GM23338 (cell line): Measurements from ENCODE around the gene VWA7. TPM values are rescaled to one million over a fixed set of nuclear protein-coding genes. Genes with fewer than 3 reads are reported as not detected.
A peak's percentile ranks its signal among the peaks of the same experiment; 100 is the strongest.

ENCODE experiments used
- ATAC-seq: fragments of 200-7000 bp; cut with Tn5 transposase; 3 replicates; pipeline ENCODE4 v1.9.1; 2020
- DNase-seq: peaks from one replicate; pipeline ENCODE4 v3.0.0-alpha.2; 2015; ENCODE audit warnings: low spot score
- H2AFZ ChIP-seq: fragments of 200-600 bp; sonication (generic); 2 replicates; pipeline ENCODE4 v1.8.0; 2016; ENCODE audit warnings: antibody characterized with exemption, mild to moderate bottlenecking, moderate library complexity
- H3F3A ChIP-seq: fragments of 200-600 bp; sonication (generic); replicated peaks from 2 replicates; pipeline ENCODE4 v1.8.0; 2017; ENCODE audit warnings: antibody characterized with exemption, mixed run types, low read depth
- H3K27ac ChIP-seq: fragments of 200-600 bp; sonication (generic); 2 replicates; pipeline ENCODE4 v1.6.1; 2016; ENCODE audit warnings: low read depth
- H3K27me3 ChIP-seq: fragments of 200-600 bp; sonication (generic); 2 replicates; pipeline ENCODE4 v1.8.0; 2016; ENCODE audit warnings: mild to moderate bottlenecking, mixed run types, moderate library complexity; ENCODE audit not compliant: insufficient read depth
- H3K36me3 ChIP-seq: fragments of 200-600 bp; sonication (generic); 2 replicates; pipeline ENCODE4 v1.8.0; 2016; ENCODE audit warnings: mild to moderate bottlenecking; ENCODE audit not compliant: insufficient read depth
- H3K4me1 ChIP-seq: fragments of 200-600 bp; sonication (generic); 2 replicates; pipeline ENCODE4 v1.8.0; 2016; ENCODE audit warnings: mild to moderate bottlenecking, moderate library complexity; ENCODE audit not compliant: insufficient read depth
- H3K4me2 ChIP-seq: fragments of 200-600 bp; sonication (generic); 2 replicates; pipeline ENCODE4 v1.7.1; 2017; ENCODE audit warnings: mixed run types
- H3K4me3 ChIP-seq: fragments of 200-600 bp; sonication (generic); 2 replicates; pipeline ENCODE4 v1.6.1; 2016; ENCODE audit warnings: mixed run types
- H3K79me2 ChIP-seq: fragments of 200-600 bp; sonication (generic); replicated peaks from 2 replicates; pipeline ENCODE4 v1.8.0; 2017; ENCODE audit warnings: mild to moderate bottlenecking; ENCODE audit not compliant: insufficient read depth
- H3K9me2 ChIP-seq: fragments of 200-600 bp; sonication (generic); 2 replicates; pipeline ENCODE4 v1.8.0; 2017; ENCODE audit not compliant: insufficient read depth
- H4K20me1 ChIP-seq: fragments of 200-600 bp; sonication (generic); replicated peaks from 2 replicates; pipeline ENCODE4 v1.8.0; 2017; ENCODE audit warnings: mild to moderate bottlenecking; ENCODE audit not compliant: insufficient read depth
- H3K27ac Mint-ChIP-seq: 2 replicates; pipeline ENCODE4 v1.8.0; 2020; ENCODE audit warnings: inconsistent platforms, mild to moderate bottlenecking, moderate library complexity, mixed read lengths
- H3K27me3 Mint-ChIP-seq: 3 replicates; pipeline ENCODE4 v1.8.0; 2022; ENCODE audit warnings: low read depth, mild to moderate bottlenecking, moderate library complexity, mixed read lengths, inconsistent platforms; ENCODE audit not compliant: insufficient read depth, poor library complexity
- H3K36me3 Mint-ChIP-seq: 3 replicates; pipeline ENCODE4 v1.8.0; 2021; ENCODE audit warnings: low read depth, mild to moderate bottlenecking, inconsistent platforms, moderate library complexity, mixed read lengths
- H3K4me1 Mint-ChIP-seq: 3 replicates; pipeline ENCODE4 v1.8.0; 2020; ENCODE audit warnings: mild to moderate bottlenecking, inconsistent platforms, mixed read lengths
- H3K4me3 Mint-ChIP-seq: 3 replicates; pipeline ENCODE4 v1.8.0; 2021; ENCODE audit warnings: moderate library complexity, mild to moderate bottlenecking, inconsistent platforms, mixed read lengths
- H3K9me3 Mint-ChIP-seq: 3 replicates; pipeline ENCODE4 v1.8.0; 2020; ENCODE audit warnings: moderate library complexity, mild to moderate bottlenecking, inconsistent platforms, mixed read lengths
- CREB1 ChIP-seq: fragments of 250-450 bp; sonication (Bioruptor Pico); IDR thresholded peaks from 2 replicates; pipeline ENCODE4 v1.5.0; 2020; ENCODE audit warnings: low read depth, mild to moderate bottlenecking, moderate library complexity
- EZH2 ChIP-seq: fragments of 200-600 bp; sonication (generic); IDR thresholded peaks from one replicate; pipeline ENCODE4 v1.8.0; 2017; ENCODE audit warnings: antibody characterized with exemption, mild to moderate bottlenecking, low read depth; ENCODE audit not compliant: unreplicated experiment
- polyA plus RNA-seq: library from polyadenylated mRNA; unstranded; fragments of >200 nt; fragmentation: Nextera tagmentation; extraction: Ambion mirVana; gene quantifications from 2 replicates; pipeline ENCODE4 v1.2.1, GENCODE V29; 2016
- total RNA-seq: library from RNA; depleted of rRNA; stranded (reverse); fragments of >200 nt; shearing (Covaris generic); gene quantifications from 2 replicates; pipeline ENCODE4 v1.2.3, GENCODE V29; 2014
- TF ChIP-seq, protein P1 (sequence below): fragments of 250-450 bp; sonication (Bioruptor Pico); IDR thresholded peaks from 2 replicates; pipeline ENCODE4 v1.5.0; 2020; ENCODE audit warnings: mild to moderate bottlenecking, moderate library complexity
- TF ChIP-seq, protein P2 (sequence below): IDR thresholded peaks from one replicate; pipeline ENCODE4 v1.6.1; 2018; ENCODE audit warnings: antibody characterized with exemption; ENCODE audit not compliant: unreplicated experiment

VWA7 gene
- total and polyA plus RNA-seq, 2 experiments from 2014 or later = 0.07 to 0.36 TPM

DNA sequence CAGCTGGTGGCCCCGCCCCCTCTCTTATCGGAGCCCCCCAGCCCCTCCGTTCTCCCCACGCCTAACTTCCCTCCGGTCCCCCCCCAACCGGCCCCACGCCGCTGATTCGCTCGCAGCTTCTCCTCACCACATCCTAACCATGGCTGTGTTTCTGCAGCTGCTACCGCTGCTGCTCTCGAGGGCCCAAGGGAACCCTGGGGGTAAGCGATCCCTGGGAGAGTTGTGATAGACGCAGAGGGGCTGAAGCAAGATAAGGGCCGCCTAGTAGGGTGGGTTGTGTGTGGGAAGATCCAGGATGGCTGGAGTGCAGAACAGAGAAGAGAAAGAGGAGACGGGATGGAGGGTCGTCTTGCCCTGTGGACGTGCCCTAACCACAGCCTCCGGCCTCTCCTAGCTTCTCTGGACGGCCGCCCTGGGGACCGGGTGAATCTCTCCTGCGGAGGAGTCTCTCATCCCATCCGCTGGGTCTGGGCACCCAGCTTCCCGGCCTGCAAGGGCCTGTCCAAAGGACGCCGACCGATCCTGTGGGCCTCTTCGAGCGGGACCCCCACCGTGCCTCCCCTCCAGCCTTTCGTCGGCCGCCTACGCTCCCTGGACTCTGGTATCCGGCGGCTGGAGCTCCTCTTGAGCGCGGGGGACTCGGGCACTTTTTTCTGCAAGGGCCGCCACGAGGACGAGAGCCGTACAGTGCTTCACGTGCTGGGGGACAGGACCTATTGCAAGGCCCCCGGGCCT, 53.7 kb downstream of the VWA7 start, which contains the start of gene MPIG6B:
MPIG6B (plus strand) TSS at position 129 of the 735 bp plus-strand sequence; CDS start at position 140, 11 bp downstream.
- Histone ChIP-seq H3K27ac (no peak within 1 kb of the TSS), H3K9me2 (no peaks in the 10 kb centered on the region), H3K4me1 (peaks cover 5% of the 10 kb centered on the region), H3F3A (no peaks in the 10 kb centered on the region), H4K20me1 (no peaks in the 10 kb centered on the region), H3K27me3 (peaks cover 2% of the 10 kb centered on the region; the same call in 1 of the 2 replicates), H3K4me3 (no peak within 1 kb of the TSS), H3K79me2 (no peaks in the 10 kb centered on the region), H2AFZ (no peak within 1 kb of the TSS), H3K36me3 (no peaks in the 10 kb centered on the region), H3K4me2 (no peak within 1 kb of the TSS)
- peaks cover 22% of the 10 kb centered on the region for H3K36me3 Mint-ChIP-seq
- ATAC-seq (no peak; the same call in 1 of the 3 replicates), DNase-seq (peak; percentile 29)
- peaks cover 8% of the 10 kb centered on the region for H3K4me1 Mint-ChIP-seq
- H3K27ac Mint-ChIP-seq = no peak within 1 kb of the TSS
- TF ChIP-seq, protein P1, sequence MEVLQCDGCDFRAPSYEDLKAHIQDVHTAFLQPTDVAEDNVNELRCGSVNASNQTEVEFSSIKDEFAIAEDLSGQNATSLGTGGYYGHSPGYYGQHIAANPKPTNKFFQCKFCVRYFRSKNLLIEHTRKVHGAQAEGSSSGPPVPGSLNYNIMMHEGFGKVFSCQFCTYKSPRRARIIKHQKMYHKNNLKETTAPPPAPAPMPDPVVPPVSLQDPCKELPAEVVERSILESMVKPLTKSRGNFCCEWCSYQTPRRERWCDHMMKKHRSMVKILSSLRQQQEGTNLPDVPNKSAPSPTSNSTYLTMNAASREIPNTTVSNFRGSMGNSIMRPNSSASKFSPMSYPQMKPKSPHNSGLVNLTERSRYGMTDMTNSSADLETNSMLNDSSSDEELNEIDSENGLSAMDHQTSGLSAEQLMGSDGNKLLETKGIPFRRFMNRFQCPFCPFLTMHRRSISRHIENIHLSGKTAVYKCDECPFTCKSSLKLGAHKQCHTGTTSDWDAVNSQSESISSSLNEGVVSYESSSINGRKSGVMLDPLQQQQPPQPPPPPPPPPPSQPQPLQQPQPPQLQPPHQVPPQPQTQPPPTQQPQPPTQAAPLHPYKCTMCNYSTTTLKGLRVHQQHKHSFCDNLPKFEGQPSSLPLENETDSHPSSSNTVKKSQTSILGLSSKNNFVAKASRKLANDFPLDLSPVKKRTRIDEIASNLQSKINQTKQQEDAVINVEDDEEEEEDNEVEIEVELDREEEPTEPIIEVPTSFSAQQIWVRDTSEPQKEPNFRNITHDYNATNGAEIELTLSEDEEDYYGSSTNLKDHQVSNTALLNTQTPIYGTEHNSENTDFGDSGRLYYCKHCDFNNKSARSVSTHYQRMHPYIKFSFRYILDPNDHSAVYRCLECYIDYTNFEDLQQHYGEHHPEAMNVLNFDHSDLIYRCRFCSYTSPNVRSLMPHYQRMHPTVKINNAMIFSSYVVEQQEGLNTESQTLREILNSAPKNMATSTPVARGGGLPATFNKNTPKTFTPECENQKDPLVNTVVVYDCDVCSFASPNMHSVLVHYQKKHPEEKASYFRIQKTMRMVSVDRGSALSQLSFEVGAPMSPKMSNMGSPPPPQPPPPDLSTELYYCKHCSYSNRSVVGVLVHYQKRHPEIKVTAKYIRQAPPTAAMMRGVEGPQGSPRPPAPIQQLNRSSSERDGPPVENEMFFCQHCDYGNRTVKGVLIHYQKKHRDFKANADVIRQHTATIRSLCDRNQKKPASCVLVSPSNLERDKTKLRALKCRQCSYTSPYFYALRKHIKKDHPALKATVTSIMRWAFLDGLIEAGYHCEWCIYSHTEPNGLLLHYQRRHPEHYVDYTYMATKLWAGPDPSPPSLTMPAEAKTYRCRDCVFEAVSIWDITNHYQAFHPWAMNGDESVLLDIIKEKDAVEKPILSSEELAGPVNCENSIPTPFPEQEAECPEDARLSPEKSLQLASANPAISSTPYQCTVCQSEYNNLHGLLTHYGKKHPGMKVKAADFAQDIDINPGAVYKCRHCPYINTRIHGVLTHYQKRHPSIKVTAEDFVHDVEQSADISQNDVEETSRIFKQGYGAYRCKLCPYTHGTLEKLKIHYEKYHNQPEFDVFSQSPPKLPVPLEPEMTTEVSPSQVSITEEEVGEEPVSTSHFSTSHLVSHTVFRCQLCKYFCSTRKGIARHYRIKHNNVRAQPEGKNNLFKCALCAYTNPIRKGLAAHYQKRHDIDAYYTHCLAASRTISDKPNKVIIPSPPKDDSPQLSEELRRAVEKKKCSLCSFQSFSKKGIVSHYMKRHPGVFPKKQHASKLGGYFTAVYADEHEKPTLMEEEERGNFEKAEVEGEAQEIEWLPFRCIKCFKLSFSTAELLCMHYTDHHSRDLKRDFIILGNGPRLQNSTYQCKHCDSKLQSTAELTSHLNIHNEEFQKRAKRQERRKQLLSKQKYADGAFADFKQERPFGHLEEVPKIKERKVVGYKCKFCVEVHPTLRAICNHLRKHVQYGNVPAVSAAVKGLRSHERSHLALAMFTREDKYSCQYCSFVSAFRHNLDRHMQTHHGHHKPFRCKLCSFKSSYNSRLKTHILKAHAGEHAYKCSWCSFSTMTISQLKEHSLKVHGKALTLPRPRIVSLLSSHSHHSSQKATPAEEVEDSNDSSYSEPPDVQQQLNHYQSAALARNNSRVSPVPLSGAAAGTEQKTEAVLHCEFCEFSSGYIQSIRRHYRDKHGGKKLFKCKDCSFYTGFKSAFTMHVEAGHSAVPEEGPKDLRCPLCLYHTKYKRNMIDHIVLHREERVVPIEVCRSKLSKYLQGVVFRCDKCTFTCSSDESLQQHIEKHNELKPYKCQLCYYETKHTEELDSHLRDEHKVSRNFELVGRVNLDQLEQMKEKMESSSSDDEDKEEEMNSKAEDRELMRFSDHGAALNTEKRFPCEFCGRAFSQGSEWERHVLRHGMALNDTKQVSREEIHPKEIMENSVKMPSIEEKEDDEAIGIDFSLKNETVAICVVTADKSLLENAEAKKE (CRISPR knock-in tag) = no peak
- TF ChIP-seq CREB1 (CRISPR knock-in tag) (no peak), EZH2 (no peak)
- TF ChIP-seq, protein P2, sequence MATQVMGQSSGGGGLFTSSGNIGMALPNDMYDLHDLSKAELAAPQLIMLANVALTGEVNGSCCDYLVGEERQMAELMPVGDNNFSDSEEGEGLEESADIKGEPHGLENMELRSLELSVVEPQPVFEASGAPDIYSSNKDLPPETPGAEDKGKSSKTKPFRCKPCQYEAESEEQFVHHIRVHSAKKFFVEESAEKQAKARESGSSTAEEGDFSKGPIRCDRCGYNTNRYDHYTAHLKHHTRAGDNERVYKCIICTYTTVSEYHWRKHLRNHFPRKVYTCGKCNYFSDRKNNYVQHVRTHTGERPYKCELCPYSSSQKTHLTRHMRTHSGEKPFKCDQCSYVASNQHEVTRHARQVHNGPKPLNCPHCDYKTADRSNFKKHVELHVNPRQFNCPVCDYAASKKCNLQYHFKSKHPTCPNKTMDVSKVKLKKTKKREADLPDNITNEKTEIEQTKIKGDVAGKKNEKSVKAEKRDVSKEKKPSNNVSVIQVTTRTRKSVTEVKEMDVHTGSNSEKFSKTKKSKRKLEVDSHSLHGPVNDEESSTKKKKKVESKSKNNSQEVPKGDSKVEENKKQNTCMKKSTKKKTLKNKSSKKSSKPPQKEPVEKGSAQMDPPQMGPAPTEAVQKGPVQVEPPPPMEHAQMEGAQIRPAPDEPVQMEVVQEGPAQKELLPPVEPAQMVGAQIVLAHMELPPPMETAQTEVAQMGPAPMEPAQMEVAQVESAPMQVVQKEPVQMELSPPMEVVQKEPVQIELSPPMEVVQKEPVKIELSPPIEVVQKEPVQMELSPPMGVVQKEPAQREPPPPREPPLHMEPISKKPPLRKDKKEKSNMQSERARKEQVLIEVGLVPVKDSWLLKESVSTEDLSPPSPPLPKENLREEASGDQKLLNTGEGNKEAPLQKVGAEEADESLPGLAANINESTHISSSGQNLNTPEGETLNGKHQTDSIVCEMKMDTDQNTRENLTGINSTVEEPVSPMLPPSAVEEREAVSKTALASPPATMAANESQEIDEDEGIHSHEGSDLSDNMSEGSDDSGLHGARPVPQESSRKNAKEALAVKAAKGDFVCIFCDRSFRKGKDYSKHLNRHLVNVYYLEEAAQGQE = no peak
- H3K4me3 Mint-ChIP-seq = no peak within 1 kb of the TSS
- no peaks in the 10 kb centered on the region; the same call in 2 of the 3 replicates for H3K9me3 Mint-ChIP-seq
- H3K27me3 Mint-ChIP-seq = peaks cover 20% of the 10 kb centered on the region
